NCI-H1092 (cell line): Measurements from ENCODE around the gene ERC1.
"Not testable (repeated sequence)": the region's sequence is repeated elsewhere in the genome, so short reads cannot be mapped to it uniquely, and the experiment has no call there.

Experiments
- DNase-seq: peaks from one replicate; lab custom pipeline; 2025; lab: John Stamatoyannopoulos, UW

The ERC1 gene

DNA sequence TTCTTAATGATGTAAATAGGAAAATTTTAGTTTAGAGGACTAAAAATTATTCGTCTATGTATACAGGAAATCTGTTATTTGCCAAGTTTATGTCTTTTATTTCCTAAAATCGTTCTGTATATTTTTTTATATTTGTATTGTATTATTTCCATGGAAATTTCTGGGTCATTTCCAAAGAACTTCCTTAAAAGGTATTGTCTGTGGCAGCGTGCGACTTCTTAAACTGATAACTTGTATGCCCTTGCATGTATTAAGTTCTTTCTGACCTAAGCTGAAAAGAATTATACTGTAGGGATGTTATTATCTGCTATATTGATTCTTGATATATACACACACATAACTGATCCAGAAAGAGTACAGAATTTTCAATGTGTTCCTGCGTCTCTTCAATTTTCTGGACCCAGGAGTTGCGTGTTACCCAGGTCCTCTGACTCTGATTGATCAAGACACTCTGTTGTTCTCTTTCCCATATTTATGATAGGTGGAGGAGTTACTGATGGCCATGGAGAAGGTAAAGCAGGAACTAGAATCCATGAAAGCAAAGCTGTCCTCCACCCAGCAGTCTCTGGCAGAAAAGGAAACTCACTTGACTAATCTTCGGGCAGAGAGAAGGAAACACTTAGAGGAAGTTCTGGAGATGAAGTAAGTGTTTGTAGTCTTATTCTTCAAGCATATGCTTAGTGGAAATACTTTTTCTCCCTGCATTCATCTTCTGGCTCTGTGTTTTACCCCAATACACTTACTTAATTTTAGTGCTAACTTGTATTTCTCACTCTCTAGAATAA is 298.5 kb downstream of the ERC1 start:
- no peak for DNase-seq

DNA sequence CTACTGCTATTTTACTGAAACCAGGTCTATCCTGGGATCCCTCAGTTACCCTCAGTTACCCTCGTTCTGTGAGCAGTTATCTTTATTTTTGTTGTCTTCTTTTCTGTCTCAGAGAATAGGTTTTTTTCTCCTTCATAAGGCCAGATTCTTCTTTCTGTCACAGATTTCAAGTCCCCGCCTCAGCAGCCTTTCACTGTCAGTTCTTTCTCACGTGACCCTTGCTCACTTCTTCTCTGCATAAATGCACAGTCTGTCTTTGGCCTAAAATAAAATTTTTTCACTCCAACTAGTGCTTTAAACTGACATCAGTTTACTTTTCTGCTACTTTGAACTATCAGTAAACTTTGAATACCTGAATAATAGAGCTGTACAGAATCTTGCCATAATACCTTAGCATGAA is 299.7 kb downstream of the ERC1 start:
- no peak for DNase-seq

DNA sequence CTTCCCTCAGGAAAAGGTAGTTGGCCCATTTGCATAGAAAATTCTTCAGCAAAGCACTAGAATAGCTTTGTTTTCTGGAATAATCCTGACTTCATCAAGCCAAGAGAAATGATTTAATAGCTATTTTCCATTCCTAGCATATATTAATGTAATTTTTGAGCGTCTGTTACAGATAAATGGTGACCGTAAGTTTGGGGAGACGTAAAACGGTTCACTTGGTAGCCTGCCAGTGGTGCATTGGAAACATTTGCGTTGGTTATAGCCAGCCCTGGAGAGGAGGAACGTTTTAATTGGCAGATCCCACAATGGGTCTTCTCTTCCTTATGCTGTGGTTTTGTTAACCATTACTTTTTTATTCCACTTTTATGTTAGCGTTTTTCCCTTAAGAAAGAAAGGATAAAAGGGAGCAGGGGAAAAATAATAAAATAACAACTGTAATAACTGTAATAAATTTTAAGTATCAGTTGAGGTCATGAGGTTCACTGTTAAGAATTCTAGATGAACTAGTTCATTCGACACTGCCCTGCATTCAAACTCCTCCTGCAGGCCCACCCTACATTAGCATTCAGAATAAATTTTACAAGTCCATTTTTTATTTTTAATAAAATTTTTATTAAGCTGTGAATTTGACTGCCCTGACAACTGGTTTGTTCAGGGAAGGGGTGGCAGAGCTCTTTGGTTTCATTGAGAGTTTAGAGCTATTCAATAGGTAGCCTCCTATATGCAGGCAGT is 300.7 kb downstream of the ERC1 start:
- no peak for DNase-seq

DNA sequence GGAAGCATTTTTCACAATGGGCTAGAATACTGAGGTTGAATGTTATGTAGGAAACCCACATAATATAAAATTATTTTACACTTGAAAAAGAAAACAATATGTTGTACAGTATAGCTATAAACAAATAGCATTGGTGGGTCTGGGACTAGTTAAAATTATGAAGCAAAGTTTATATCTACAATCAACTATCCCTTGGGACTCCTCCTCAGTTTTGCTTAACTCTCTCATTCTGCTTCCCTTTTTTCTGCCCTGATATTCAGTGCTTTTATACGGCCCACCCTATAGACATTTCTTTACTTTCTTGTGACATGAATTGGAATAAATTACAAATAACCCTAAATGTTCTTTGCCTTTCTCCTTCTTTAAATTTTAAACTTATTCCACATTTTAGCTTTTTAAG is 302.9 kb downstream of the ERC1 start:
- no peak for DNase-seq

DNA sequence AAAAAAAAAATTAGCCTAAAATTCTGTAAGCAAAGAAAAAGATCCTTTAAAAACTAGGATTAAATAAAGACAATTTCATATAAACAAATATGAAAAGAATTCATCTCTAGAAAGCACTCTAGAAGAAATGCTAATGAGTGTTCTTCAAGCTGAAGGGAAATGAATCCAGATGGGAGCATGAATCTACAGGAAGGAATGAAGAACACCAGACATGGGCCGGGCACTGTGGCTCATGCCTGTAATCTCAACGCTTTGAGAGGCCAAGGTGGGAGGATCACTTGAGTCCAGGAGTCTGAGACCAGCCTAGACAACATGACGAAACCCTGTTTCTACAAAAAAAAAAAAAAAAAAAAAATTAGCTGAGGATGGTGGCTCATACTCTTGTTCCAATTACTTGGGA is 306.2 kb downstream of the ERC1 start:
- DNase-seq, result no peak

DNA sequence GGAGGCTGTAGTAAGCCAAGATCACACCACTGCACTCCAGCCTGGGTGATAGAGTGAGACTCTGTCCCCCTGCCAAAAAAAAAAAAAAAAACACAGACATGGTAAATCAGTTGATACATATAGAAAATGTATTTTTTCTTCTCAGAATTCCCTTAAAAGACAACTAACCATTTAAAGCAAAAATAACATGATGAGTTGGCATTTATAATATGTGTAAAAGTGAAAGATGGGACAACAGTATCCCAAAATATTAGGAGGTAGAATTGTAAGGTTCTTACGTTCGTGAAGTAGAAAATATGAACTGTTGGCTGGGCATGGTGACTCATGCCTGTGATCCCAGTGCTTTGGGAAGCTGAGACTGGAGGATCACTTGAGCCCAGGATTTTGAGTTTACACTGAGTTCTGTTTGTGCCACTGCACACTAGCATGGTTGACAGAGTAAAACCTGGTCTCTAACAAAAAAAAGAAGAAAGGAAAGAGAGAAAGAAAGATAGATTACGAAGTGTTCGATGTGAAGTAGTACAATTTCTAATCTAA is 306.7 kb downstream of the ERC1 start:
- DNase-seq, result no peak

DNA sequence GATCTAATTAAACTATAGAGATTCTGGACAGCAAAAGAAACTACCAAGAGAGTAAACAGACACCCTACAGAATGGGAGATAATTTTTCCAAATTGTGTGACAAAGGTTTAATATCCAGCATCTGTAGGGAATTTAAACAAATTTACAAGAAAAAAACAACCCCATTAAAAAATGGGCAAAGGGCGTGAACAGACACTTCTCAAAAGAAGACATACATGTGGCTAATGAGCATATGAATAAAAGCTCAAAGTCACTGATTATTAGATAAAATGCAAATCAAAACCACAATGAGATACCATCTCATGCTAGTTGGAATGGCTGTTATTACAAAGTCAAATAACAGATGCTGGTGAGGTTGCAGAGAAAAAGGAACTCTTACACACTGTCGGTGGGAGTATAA is 309.4 kb downstream of the ERC1 start:
- DNase-seq, result no peak

DNA sequence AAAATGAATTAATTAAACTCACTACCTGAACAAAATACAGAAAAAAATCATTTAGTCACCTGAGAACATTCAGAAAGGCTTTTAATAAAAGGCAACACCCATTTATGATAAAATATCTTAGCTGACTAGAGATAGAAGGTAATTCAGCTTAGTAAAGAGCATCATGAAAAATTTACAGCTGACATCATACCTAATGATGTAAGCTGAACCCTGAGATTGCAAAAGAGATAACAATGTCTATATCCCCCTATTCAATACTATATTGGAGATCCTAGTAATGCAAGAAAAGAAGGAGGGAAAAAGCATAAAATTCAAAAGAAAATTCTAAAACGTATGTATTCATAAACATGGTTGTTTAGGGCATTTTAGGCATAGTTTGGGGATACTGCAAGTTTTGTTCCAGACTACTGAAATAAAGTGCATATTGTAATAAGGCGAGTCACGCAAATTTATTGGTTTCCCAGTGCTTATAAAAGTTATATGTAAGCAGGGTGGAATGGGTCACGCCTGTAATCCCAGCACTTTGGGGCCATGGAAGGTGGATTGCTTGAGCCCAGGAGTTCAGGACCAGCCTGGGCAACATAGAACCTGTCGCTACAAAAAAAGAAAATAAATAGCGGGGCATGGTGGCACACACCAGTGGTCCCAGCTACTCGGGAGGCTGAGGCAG is 311.3 kb downstream of the ERC1 start:
- DNase-seq, result no peak

DNA sequence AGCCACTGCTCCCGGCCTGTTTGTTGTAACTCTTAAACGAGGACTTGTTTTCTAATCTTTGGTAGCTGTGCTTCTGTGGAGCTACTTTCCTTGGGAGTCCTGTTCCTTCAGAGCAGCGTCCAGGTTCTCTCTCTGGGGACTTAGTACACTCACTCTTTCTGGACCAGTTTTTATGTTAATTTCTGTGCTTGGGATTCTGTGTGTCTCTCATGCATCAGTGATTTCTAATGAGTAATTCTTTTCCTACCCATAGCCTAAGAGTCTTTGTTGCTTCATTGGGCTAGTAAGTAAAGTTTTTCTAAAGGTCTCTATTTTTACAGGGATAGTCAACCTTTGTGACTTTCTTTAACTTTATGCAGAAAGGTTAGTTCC is 314.0 kb downstream of the ERC1 start:
- no peak for DNase-seq

DNA sequence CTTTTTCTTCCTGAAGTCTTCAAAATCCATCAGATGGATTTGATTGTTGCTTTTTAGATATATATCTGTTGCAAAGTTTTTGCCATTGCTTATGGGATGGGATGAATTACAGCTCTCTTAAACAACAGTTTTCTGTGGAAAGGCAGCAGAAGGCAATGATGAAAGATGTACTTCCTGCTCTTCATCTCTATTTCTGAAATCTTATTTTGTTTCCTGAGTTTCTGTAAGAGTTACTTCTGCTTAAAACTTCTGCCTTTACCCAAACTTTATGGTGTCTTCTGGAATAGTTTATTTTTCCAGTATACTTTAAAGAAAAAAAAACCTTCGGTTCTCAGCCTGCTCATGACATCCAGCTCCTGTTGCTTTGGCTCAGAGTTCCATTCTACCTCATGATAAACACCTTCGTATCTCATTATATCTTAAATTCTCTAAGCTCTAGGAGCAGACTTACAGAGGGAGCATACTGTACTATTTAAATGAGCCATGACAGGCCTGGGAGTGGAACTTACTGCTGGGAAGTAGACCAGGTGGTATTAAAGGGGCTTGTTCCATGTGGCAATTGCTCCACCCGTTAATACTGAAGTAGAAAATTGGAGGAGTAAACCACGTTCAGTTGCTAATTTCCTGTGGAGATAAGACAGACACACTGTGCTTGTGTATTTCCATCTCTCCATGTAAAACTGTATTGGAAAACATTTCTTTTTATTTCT is 314.9 kb downstream of the ERC1 start:
- DNase-seq, result no peak

DNA sequence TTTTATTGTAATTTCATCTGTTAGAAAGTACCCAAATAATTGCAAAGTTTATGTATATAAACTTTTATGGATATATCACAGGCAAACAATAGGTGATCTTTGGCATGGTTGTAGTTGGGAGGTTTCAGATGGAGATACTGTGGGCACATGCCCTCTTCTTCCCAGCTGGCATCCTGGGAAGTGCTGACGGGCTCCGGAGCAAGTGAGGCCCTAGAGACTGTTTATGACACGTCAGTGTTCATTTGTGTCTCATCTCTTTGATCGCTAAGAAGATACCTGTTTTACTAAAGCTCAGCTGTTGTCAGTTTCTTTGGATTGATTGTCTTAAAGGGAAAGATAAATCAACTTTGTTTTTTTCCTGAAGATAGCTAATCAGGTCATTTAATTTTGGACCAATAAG is 315.8 kb downstream of the ERC1 start:
- DNase-seq, result no peak

DNA sequence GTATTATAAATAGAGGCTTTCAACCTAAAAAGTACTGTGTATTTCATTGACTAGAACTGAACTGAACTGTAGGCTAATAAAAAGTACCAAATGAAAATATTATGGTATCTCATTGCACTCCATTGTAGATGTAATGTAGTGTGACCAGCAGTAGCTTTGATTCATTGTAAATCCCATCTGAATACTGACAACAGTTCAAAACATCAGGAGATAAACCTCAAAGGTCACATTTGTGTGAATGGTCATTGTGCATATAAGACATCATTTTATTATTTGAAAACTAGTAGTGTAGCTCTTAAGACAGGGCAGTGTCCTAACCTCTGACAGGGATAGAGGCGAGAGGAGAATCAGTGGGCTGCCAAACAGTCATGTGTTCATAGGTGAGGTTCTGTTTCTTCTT is 316.8 kb downstream of the ERC1 start:
- DNase-seq, result no peak

DNA sequence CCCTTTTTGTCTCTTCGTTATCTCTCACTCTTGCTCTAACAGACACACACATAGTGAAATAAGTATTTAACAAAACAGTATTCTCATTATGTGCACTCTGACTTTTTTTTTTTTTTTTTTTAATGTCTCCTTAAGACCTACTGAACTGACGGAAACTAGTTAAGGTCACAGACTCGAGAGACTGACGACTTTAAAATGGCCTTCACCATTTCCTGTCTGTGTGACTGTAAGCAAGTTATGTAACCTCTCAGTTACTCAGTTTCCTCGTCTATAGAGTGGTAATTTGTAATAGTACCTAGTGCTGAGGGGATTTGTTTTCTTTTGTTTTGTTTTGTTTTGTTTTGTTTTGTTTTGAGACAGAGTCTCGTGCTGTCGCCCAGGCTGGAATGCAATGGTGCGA is 318.6 kb downstream of the ERC1 start:
- DNase-seq, result no peak

DNA sequence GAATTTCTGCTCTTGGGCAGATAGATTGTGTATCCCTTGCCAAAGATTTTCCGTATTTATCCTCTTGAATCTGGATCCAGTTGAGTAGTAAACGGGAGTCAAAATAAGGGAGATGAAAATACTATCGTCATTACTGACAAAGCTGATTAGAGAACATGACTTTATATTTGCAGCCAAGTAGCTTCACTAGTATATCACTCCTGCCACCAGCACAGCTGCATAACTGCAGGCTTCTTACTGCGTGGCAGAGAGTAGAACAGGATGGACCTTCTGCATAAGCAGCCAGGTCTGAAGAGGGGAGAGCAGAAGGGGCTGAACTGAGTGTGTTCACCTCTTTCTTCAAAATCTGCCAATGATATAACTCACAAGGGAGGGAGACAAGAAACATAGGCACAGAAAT is 319.6 kb downstream of the ERC1 start:
- DNase-seq, result no peak

DNA sequence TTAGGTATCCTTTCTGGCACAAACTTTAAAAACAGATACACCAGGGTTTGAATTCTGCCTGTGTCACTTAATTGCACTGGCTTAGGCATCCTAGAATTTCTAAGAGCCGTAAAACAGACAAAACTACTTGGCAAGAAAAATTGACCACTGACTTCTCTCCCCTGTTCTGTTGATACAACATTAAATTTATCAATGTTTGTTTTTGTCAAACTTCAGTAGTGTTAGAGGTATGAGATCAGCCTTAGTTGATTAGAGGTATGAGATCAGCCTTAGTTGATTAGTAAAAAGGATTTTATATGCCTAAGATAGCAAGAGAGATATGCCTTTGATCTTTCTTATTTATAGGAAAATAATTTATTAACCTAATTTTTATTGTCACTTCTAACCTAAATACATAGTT is 320.1 kb downstream of the ERC1 start:
- DNase-seq, result no peak

DNA sequence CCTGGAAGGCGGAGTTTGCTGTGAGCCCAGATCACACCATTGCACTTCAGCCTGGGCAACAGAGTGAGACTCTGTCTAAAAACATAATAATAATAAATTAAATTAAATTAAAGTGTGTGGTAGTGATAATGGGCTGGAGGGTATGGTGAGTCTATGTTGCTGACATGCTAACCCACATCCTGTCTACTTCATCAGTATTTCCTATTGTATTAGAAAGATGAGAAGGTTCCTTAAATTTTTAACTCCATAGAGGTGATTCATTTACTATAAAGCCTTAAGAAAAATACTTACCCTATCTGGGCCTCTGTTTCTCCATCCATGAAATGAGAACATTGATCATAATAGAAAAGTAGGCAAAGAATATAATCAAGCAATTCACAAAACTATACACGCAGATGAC is 322.9 kb downstream of the ERC1 start:
- DNase-seq, result no peak

DNA sequence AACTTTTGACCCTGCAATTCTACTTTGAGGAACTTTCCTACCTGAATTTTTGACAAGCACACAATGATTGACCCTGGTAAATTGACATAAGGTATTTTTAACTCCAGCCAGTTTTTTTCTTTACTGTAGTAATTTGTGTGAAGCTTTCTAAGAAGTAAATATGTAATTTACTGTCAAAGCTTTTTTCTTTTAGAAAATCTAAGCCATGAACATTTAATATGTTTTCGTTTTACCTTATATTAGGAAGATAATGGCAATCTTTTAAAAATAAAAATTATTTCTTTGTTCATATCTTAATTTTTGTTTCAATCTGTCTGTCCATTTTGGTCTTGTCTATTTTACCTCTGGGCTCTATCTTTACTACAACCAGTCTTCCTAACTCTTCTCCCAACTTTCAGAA is 323.5 kb downstream of the ERC1 start:
- no peak for DNase-seq

DNA sequence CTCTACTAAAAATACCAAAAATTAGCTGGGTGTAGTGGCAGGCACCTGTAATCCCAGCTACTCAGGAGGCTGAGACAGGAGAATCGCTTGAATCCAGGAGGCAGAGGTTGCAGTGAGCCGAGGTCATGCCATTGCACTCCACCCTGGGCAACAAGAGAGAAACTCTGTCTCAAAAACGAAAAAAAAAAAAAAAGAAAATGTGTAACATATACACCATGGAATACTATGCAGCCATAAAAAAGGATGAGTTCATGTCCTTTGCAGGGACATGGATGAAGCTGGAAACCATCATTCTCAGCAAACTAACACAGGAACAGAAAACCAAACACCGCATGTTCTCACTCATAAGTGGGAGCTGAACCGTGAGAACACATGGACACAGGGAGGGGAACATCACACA is 326.0 kb downstream of the ERC1 start:
- not testable (repeated sequence) for DNase-seq

DNA sequence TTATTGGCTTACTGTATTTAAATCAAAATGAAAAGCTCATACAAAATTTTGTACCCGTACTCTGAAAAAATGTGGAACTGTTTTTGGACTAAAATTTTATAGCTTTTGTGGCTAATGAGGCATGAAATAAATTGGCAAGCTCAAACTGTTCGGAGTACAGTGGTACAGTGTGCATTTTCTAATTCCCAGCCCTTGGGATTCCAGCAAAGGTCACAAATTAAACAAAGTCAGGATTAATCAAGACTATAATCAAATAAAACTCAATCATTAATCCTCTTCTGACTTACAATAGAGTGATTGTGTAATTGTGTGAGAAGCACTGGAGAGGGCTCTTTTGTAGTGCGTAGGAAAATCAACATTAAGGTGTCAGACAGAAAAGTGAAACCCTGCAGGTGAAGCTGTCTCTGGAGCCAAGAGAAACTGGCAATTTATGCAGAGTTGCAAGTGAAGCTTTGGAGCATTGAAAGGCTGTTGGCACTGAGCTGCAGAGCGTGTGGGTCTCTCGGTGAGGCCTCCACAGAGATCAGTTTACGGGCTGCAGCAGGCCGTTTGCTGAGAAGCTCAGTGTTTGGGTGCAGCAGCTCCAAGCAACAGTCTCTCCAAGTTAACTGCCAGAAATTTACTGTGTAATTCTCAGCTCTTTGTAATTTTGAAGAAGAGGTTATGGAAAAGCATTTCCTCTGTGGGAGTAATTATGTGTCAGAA is 327.5 kb downstream of the ERC1 start:
- DNase-seq, result peak; percentile 90

DNA sequence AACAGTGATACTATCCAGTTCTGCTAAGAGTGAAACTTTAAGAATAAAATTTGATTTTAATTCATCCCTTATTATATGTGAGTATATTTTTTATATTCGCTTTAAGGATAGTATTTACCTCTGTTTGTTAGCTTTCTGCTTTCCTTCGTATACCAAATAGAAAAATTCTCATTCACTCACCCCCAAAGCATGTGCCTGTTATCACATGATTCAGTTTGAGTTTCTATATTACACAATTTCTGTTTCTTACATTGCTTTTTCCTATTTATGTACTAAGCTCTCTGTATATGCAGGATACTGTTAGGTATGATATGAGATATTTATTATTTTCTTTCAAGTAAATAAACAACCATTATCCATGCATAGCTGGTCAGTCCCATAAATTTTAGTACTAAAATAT is 328.2 kb downstream of the ERC1 start:
- no peak for DNase-seq

DNA sequence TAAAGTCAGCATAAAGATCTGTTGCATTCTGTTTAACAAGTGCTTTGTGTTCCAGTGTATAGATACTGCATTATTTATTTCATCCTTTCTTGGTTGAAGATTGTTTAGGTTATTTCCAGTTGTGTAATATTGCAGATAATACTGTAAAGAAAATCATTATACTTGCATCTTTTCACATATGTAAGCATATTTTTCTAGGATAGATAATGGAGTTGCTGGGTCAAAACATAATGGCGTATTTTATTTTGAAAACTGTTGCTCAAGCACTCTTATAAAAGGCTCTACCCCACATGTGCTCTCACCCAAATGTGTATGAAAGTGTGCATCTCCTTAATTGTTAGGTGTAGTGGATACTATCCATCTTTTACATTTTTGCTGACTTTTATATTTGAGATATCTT is 329.0 kb downstream of the ERC1 start:
- DNase-seq, result no peak

DNA sequence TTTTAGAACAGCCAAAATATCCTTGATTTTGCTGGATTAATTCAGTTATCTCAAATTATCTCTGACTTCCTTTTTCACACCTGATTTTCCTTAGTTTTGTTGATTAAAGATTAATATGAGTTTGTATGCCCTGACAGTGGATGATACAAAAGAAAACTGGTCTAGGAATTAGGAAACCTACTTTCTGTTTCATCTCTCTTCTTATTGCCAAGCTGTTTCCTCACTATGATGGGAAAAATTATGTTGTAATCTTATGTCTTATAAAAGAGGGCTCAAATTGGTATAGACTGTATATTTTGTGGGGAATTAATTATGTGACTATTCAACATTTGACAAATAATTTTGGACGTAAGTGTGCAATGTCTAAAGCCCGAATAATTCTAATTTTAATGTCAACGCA is 331.8 kb downstream of the ERC1 start:
- no peak for DNase-seq
